ENCODE measurements around the gene NSD1. TPM values are rescaled to one million over a fixed set of nuclear protein-coding genes. Genes with fewer than 3 reads are reported as not detected.

NSD1 gene
- total and polyA plus RNA-seq, 2 of the 4 experiments (the other 2 are of a cell fraction) = 7.7 to 31.0 TPM

- ATAC-seq (ENCODE audit: low read depth) (no peak), DNase-seq (no peak)
- no peak for TF ChIP-seq MXI1 (IDR thresholded peaks at IDR 0.05; ENCODE audit: borderline replicate concordance, low read depth, low read length)
- no peak for TF ChIP-seq POLR2A (IDR thresholded peaks at IDR 0.05; ENCODE audit: low read depth, low read length)
- TF ChIP-seq BHLHE40 (IDR thresholded peaks at IDR 0.05; ENCODE audit: low read depth, low read length) = no peak
- no peak for TF ChIP-seq CHD1 (IDR thresholded peaks at IDR 0.05; ENCODE audit: low read depth, low read length)
- no peak for TF ChIP-seq CTCF (conservative IDR thresholded peaks at IDR 0.05; ENCODE audit: low read depth, low read length)
- TF ChIP-seq USF2 (IDR thresholded peaks at IDR 0.05; ENCODE audit: low read depth, low read length) = no peak
- no peak for TF ChIP-seq MAZ (IDR thresholded peaks at IDR 0.05; ENCODE audit: borderline replicate concordance, low read depth, low read length)
- TF ChIP-seq SMC3 (IDR thresholded peaks at IDR 0.05; ENCODE audit: low read depth, low read length) = no peak
- TF ChIP-seq RCOR1 (IDR thresholded peaks at IDR 0.05; ENCODE audit: insufficient replicate concordance, low read length) = no peak
- no peak for TF ChIP-seq NFE2L2 (IDR thresholded peaks at IDR 0.05; ENCODE audit: low read depth, low read length)
- no peak for TF ChIP-seq MAFK (IDR thresholded peaks at IDR 0.05; ENCODE audit: low read depth, low read length)
- TF ChIP-seq RAD21 (IDR thresholded peaks at IDR 0.05; ENCODE audit: low read length) = no peak
- no peak for TF ChIP-seq ELK1 (IDR thresholded peaks at IDR 0.05; ENCODE audit: borderline replicate concordance, low read depth, low read length)
- TF ChIP-seq RFX5 (IDR thresholded peaks at IDR 0.05; ENCODE audit: low read depth, low read length) = no peak
- no peak for TF ChIP-seq FOS (IDR thresholded peaks at IDR 0.05; ENCODE audit: low read depth, low read length)
- no peak for TF ChIP-seq CEBPB (IDR thresholded peaks at IDR 0.05; ENCODE audit: low read depth, low read length)
- Histone ChIP-seq H2BK15ac (ENCODE audit: low read depth, low read length) (no peak overlapping the region), H3K18ac (ENCODE audit: low read depth, low read length) (no peak overlapping the region), H3K27ac (ENCODE audit: insufficient read depth, low read length) (no peak overlapping the region), H3K4me3 (ENCODE audit: insufficient read depth, low read depth, low read length) (no peak overlapping the region), H2BK120ac (ENCODE audit: low read depth, low read length) (no peak overlapping the region), H2AK9ac (replicated peaks; ENCODE audit: low read depth, low read length, poor library complexity) (no peak overlapping the region), H3K9me1 (ENCODE audit: insufficient read depth, low read length) (0 out of 2 replicates have a peak, but pooled peaks cover 7% of the 10 kb centered on the region), H3K4ac (ENCODE audit: low read depth, low read length) (no peak overlapping the region), H3K79me1 (ENCODE audit: low read depth in 1 of 2, low read length in 2 of 2) (no peaks in the 10 kb centered on the region), H3K9me3 (ENCODE audit: control insufficient read depth, insufficient read depth, low read length) (no peaks in the 10 kb centered on the region), H3K4me2 (ENCODE audit: low read depth, low read length) (no peak overlapping the region), H2BK20ac (ENCODE audit: low read depth, low read length) (no peak overlapping the region), H3K9ac (ENCODE audit: low read depth, low read length) (no peak overlapping the region), H2BK5ac (ENCODE audit: low read depth, low read length, poor library complexity, severe bottlenecking) (no peak overlapping the region), H2AK5ac (ENCODE audit: low read depth, low read length) (no peak overlapping the region), H2AFZ (replicated peaks; ENCODE audit: low read length, poor library complexity) (no peak overlapping the region), H3K4me1 (ENCODE audit: control insufficient read depth, insufficient read depth, low read length) (peaks cover 25% of the 10 kb centered on the region), H4K91ac (ENCODE audit: insufficient read depth, low read depth, low read length) (no peak overlapping the region), H3K14ac (replicated peaks; ENCODE audit: low read depth, low read length) (no peak overlapping the region), H3K23ac (ENCODE audit: low read depth, low read length) (no peak overlapping the region), H4K20me1 (ENCODE audit: insufficient read depth, low read length) (no peaks in the 10 kb centered on the region; the same call in 1 of the 2 replicates), H4K5ac (ENCODE audit: low read depth, low read length) (no peak overlapping the region), H4K8ac (ENCODE audit: low read depth in 2 of 2, low read length in 2 of 2) (no peak overlapping the region), H3K36me3 (ENCODE audit: control insufficient read depth, insufficient read depth, low read length) (peaks cover 8% of the 10 kb centered on the region; the same call in 1 of the 2 replicates), H3K56ac (ENCODE audit: extremely low read depth, insufficient read depth, low read length) (no peak overlapping the region), H3K27me3 (ENCODE audit: control insufficient read depth, insufficient read depth, low read length) (no peaks in the 10 kb centered on the region)
- BruUV-seq (replicated peaks) = no TSS peak
- dilution Hi-C loops (cut with HindIII; ENCODE audit: low sequenced_read_pairs, unreplicated experiment) (no loop called here), in situ Hi-C loops (cut with MboI; ENCODE audit: low sequenced_read_pairs) (no loop called here), intact Hi-C loops (cut with micrococcal nuclease) (no loop called here)
- WGBS, 2 experiments (ENCODE audit: extremely low coverage in 2 of 2, insufficient read length in 1 of 2) = 98% methylated on average over 7 of the region's 13 CpGs; no CpG with 5 or more reads in 1 of the 2 experiments
- CTCF ChIA-PET = no interaction called here
- POLR2A ChIA-PET (ENCODE audit: unreplicated experiment) = no interaction called here
Measured at GRCh38 chr5:177090813-177091212, 42.8 kb upstream of the NSD1 start.

Measured in IMR-90 (cell line).